GM18867 (cell line): ENCODE measurements around the gene ZPBP2.
"Not testable (repeated sequence)": the region's sequence is repeated elsewhere in the genome, so short reads cannot be mapped to it uniquely, and the experiment has no call there.

Experiments
- ATAC-seq: cut with Tn5 transposase; IDR thresholded peaks from one replicate; pipeline ENCODE4 v1.9.1; 2021; ENCODE audit warnings: mild to moderate bottlenecking, moderate library complexity; ENCODE audit not compliant: unreplicated experiment

ZPBP2 gene

DNA sequence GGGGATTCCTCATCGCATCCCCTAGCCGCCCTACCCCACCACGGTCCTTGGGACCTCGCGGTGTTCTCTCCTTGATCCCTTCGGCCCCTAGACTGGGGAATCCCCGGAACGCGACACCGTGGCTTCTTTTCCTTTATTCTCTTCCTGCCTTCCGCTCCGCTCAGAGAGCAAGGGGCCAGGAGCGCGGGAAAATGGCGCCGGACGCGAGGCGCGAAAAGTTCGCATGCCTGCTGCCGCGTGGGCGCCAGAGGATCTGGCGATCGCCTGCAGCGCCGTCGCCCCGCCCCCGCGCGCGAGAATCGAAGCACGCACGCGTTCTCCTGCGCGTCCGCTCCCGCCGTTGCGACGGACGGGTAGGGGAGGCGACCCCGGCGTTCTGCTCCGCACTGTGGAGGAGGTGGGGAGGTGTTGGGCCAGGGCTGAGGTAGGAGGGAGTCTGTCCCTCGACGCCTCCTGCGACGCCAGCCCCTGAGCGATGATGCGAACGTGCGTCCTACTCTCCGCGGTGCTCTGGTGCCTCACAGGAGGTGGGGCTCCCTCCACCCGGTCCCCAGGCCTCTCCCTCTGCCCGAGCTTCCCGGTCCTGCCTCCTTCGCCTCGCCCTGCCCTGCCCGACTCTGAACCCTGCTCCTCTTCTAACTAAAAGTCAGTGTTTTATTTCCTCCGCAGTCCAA is at the start of gene ZPBP2:
Gene ZPBP2, plus strand, starts transcription at position 323 of the 674 bp plus-strand sequence. Its CDS starts 153 bp downstream, at position 476.
- no peak for ATAC-seq

- no peak for ATAC-seq
Observed at GRCh38 chr17:39818358-39819000, 49.5 kb upstream of the ZPBP2 start.

GRCh38 chr17:39820541-39820940 is 47.5 kb upstream of the ZPBP2 start:
- no peak for ATAC-seq

DNA sequence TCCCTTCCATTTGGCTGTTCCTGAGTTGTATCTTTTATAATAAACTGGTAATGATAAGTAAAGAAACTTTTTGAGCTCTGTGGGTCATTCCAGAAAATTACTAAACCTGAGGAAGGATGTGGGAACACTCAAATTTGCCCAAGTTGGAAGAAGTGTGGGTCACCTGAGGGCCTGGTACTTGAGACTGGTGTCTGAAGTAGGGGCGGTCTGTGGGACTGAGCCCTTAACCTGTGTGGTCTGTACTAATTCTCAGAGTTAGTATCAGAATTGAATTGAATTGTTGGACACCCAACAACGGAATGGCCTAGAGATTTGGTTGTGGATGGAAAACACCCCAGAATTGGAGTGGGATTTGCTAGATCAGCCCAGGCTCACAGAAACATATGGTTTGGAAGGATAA is 47.0 kb upstream of the ZPBP2 start:
- no peak for ATAC-seq

DNA sequence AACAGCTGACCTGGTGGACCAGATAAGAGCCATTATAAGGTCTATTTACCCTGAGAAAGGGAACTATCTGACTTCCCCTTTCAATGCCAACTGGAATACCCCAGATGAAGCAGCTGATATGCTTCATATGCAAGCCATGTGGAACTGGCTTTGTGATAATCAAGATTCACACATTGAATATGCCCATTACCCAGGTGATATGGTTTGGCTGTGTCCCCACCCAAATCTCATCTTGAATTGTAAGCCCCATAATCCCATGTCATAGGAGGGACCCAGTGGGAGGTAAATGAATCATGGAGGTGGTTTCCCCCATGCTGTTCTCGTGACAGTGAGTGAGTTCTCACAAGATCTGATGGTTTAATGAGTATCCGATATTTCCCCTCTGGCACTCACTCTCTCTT is 46.0 kb upstream of the ZPBP2 start:
- no peak for ATAC-seq

DNA sequence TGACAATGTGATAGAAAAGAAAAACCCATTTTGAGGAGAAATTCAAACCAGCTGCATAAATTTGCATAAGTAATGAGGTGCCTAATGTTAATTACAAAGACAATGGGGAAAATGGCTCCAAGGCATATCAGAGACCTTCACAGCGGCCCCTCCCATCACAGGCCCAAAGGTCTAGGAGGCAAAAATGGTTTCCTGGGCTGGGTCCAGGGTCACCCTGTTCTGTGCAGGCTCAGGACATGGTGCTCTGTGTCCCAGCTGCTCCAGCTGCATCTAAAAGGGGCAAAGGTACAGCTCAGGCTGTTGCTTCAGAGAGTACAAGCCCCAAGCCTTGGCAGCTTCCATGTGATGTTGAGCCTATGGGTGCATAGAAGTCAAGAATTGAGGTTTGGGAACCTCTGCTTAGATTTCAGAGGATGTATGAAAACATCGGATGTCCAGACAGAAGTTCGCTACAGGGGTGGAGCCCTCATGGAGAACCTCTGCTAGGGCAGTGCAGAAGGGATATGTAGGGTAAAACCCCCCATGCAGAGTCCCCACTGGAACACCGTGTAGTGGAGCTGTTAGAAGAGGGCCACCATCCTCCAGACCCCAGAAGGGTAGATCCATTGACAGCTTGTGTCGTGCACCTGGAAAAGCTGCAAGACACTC is 44.5 kb upstream of the ZPBP2 start:
- no peak for ATAC-seq

- no peak for ATAC-seq
Observed at GRCh38 chr17:39826334-39826733, 41.7 kb upstream of the ZPBP2 start.

DNA sequence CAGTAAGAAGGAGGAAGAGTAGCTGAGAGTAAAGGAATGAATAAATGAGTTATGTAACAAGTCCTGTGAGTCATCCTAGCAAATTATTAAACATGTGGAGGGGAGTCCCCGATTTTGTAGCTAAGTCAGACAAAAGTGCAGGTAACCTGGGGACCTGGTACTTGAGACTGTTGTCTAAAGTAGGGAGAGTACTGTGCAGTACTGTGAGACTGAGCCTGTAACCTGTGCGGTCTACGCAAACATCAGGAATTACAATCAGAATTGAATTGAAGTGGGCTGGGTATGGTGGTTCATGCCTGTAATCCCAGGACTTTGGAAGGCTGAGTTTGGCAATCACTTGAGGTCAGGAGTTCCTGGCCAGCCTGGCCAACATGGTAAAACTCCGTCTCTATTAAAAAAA is 39.6 kb upstream of the ZPBP2 start:
- no peak for ATAC-seq

- no peak for ATAC-seq
Observed at GRCh38 chr17:39831588-39831987, 36.4 kb upstream of the ZPBP2 start.

DNA sequence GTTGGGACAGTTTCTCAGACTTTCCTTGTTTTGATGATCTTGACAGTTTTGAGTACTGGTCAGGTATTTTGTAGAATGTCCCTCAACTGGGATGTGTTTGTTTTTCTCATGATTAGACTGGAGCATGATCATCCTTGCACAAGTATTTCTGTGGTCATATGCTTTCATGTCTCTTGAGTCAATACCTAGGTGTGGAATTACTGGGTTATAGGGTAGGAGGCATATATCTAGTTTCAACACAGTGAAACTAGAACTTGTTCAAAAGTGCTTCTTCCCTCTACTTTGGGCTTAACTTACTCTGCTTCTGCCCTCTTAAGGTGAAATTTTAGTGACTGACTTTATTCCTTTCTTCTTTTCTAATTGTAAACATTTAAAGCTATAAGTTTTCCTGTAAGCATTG is 34.0 kb upstream of the ZPBP2 start:
- no peak for ATAC-seq

DNA sequence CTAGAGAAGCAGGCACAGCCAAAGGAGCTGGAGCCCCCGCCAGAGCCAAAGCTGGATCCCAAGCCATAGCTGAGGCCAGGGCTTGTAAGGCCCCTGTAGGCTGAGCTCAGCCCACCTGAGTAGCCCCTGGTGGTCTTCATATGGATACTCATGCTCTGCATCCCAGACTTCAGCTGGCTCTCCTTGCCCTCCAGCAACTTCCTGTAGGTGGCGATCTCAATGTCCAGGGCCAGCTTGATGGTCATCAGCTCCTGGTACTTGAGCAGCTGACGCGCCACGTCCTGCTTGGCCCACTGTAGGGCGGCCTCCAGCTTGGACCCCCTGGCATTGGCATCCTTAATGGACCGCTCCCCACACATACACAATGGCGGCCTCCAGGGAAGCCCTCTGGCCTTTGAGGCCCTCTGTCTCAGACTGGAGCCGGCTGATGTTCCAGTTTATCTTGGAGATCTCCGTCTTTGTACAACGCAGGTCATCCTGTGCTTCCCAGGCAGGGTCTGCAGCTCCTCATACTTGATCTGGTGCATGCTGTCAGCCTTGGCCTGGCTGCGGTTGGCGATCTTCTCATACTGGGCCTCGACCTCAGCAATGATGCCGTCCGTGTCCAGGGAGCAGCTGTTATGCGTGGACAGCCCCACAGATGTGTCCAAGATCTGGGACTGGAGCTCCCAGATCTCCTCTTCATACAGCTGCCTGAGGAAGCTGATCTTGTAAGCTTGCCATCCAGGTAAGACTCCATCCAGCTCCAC is 32.8 kb upstream of the ZPBP2 start:
- no peak for ATAC-seq

DNA sequence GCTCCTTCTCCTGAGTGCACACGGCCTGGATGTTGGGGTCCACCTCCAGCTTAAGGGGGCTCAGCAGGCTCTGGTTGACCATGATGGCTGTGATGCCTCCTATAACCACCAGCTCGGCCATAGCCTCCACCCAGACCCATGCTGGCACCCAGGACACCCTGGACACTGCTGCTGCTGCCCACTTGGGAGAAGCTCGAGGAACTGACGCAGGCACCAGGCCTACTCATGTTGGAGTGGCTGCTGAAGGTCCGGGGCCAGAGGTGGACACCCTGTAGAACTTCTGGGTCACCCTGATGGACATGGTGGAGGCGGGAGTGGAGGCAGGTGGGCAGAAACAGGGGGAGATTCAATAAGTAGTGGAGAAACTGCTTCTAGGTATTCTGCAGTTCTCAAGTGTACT is 31.9 kb upstream of the ZPBP2 start:
- no peak for ATAC-seq

- no peak for ATAC-seq
Observed at GRCh38 chr17:39838057-39838456, 29.9 kb upstream of the ZPBP2 start.

GRCh38 chr17:39838784-39839183 is 29.2 kb upstream of the ZPBP2 start:
- no peak for ATAC-seq

- no peak for ATAC-seq
Observed at GRCh38 chr17:39841134-39841683, 26.8 kb upstream of the ZPBP2 start.

DNA sequence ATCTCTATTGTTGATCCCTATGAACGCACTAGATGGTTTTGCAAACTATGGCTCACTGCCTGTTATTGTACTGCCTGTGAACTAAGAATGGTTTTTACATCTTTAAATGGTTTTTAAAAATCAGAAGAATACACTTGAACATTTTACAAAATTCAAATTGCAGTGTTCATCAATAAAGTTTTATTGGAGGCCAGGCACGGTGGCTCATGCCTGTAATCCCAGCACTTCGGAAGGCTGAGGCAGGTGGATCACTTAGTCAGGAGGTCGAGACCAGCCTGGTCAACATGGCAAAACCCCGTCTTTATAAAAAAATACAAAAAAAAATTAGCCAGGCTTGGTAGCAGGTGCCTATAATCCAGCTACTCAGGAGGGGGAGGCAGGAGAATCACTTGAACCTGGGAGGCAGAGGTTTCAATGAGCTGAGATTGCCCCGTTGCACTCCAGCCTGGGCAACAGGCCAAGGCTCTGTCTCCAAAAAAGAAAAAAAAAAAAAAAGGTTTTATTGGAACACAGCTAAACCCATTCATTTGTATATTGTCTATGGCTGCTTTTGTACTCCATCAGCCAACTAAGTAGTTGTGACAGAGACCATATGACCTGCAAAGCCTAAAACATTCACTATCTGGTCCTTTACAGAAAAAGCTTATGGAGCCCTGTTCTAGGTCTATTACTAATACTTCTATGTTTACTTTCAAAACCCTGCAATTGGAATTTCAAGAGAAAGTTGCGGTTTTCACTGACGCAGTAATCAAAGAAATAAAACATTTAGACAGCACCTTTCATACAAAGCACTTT is 22.8 kb upstream of the ZPBP2 start:
- no peak for ATAC-seq

DNA sequence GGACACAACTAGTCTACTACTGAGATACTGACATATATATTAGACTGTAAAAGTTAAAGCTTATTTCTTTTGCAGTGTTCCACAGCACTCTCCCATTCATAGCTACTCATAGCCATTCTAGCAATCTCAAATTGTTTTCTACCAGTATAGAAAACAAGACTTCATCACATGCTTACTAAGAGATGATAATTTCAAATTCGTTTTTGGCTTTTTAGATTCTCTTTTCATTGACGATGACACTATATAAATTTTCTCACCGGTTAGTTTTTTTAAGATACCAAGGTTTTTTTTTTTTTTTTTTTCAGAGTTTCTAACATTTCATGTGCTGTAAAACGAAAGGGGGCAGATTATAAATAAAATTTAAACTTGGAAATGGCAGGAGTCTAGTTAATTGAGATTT is 21.8 kb upstream of the ZPBP2 start:
- ATAC-seq = no peak

GRCh38 chr17:39848600-39848999 is 19.4 kb upstream of the ZPBP2 start:
- no peak for ATAC-seq

GRCh38 chr17:39850186-39850585 is 17.8 kb upstream of the ZPBP2 start:
- not testable (repeated sequence) for ATAC-seq

- no peak for ATAC-seq
Observed at GRCh38 chr17:39852239-39852638, 15.8 kb upstream of the ZPBP2 start.
